Panc1 (cell line): ENCODE measurements around the gene ATXN2. TPM values are rescaled to one million over a fixed set of nuclear protein-coding genes. Genes with fewer than 3 reads are reported as not detected.

Experiments used
- ATAC-seq: fragments of 200-7000 bp; cut with Tn5 transposase; 2 replicates; pipeline ENCODE4 v1.9.1; 2020; ENCODE audit warnings: mild to moderate bottlenecking, moderate library complexity
- BruUV-seq: library from RNA; stranded (reverse); fragments of 400-500 nt; replicated peaks from 2 replicates; lab custom pipeline; 2021; lab: Mats Ljungman, UMichigan
- CTCF ChIA-PET: fragments of 300-600 bp; sonication (Branson Sonifier 250); formaldehyde crosslinking; loops from one replicate; lab custom pipeline; 2022; ENCODE audit warnings: antibody characterized with exemption; lab: Charles Lee
- POLR2A ChIA-PET: fragments of 300-600 bp; sonication (Branson Sonifier 250); formaldehyde crosslinking; loops from one replicate; lab custom pipeline; 2022; ENCODE audit warnings: antibody characterized with exemption; lab: Charles Lee
- DNase-seq: peaks from one replicate; pipeline ENCODE4 v3.0.0-alpha.2; 2010; ENCODE audit warnings: low read depth, low spot score
- H3K27ac ChIP-seq: 2 replicates; pipeline ENCODE4 v1.5.1; 2011; ENCODE audit warnings: mild to moderate bottlenecking, low read length, inconsistent platforms
- H3K27me3 ChIP-seq: fragments of 200-500 bp; sonication (Bioruptor generic); 2 replicates; pipeline ENCODE4 v1.6.0; 2014; ENCODE audit warnings: low read length, inconsistent platforms; ENCODE audit not compliant: control insufficient read depth, insufficient read depth
- H3K36me3 ChIP-seq: fragments of 200-500 bp; sonication (Bioruptor generic); 2 replicates; pipeline ENCODE4 v1.5.1; 2014; ENCODE audit warnings: inconsistent platforms, mild to moderate bottlenecking, low read length, moderate library complexity; ENCODE audit not compliant: control insufficient read depth, insufficient read depth
- H3K4me1 ChIP-seq: 2 replicates; pipeline ENCODE4 v1.5.1; 2011; ENCODE audit warnings: inconsistent platforms, mild to moderate bottlenecking, low read length, moderate library complexity; ENCODE audit not compliant: control insufficient read depth, insufficient read depth
- H3K4me3 ChIP-seq, 2 experiments: 2 replicates each; pipeline ENCODE4 v1.5.1; 2011 to 2012; ENCODE audit warnings: low read depth in 2 of 2, low read length in 2 of 2, mild to moderate bottlenecking in 2 of 2, inconsistent platforms in 1 of 2, moderate library complexity in 1 of 2
- H3K9me3 ChIP-seq: fragments of 200-500 bp; sonication (Bioruptor generic); 2 replicates; pipeline ENCODE4 v1.5.1; 2014; ENCODE audit warnings: low read depth, mild to moderate bottlenecking, inconsistent platforms, low read length, moderate library complexity; ENCODE audit not compliant: control insufficient read depth, insufficient read depth
- CTCF ChIP-seq: fragments of 450-650 bp; IDR thresholded peaks from 2 replicates; pipeline ENCODE4 v1.5.1; 2017; ENCODE audit warnings: mild to moderate bottlenecking
- POLR2AphosphoS5 ChIP-seq: IDR thresholded peaks from 2 replicates; pipeline ENCODE4 v1.6.1; 2012; ENCODE audit warnings: mild to moderate bottlenecking, low read depth, low read length, moderate library complexity
- REST ChIP-seq, 2 experiments: IDR thresholded peaks; 2 replicates each; pipeline ENCODE4 v1.6.1; 2011 to 2012; ENCODE audit warnings: low read depth in 2 of 2, control low read depth in 1 of 2, low read length in 1 of 2, mild to moderate bottlenecking in 1 of 2, moderate library complexity in 1 of 2; ENCODE audit not compliant: insufficient read depth in 1 of 2
- SIN3A ChIP-seq: IDR thresholded peaks from 2 replicates; pipeline ENCODE4 v1.6.1; 2012; ENCODE audit warnings: low read depth, mild to moderate bottlenecking, low read length, moderate library complexity, borderline replicate concordance; ENCODE audit not compliant: insufficient read depth
- TCF7L2 ChIP-seq: IDR thresholded peaks from 2 replicates; pipeline ENCODE4 v1.6.1; 2011; ENCODE audit warnings: mild to moderate bottlenecking, low read depth, low read length, inconsistent platforms
- in situ Hi-C: cut with HindIII; loops from 2 replicates; pipeline ENCODE4 v1.10.0; 2016; ENCODE audit warnings: low sequenced_read_pairs, low pct_unique_long_range_greater_than_20kb
- intact Hi-C: fragments of 100-400 bp; cut with micrococcal nuclease; formaldehyde crosslinking; loops from one replicate; pipeline ENCODE4 v1.10.0; 2022; ENCODE audit not compliant: unreplicated experiment
- total RNA-seq: library from RNA; stranded (reverse); gene quantifications from one replicate; pipeline ENCODE4 v1.2.1, GENCODE V29; 2021; ENCODE audit not compliant: unreplicated experiment

ATXN2 gene
- total RNA-seq, 1 experiment from 2014 or later, result 77.6 TPM

DNA sequence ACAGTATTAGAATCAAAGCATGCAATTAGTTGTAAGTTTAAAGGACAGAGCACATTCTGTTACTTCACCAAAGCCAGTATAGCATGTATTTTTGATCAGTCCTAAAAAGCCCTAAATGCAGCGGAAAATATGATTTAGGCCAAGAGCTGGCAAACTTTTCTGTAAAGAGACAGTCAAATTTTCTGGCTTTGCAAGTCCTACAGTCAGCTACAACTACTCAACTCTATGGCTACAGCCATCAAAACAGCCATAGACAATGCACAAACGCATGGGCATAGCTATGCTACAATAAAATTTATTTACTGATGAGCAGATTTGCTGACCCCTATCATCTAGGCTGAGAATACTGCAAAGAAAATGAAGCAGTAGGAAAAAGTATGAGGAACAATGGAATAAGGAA is 52.9 kb downstream of the ATXN2 start:
- intact Hi-C loops, result no loop called here
- CTCF ChIA-PET, result no interaction called here

GRCh38 chr12:111544032-111544431 is 55.1 kb downstream of the ATXN2 start:
- POLR2A ChIA-PET, result interaction anchor here (0.6 to 0.7 kb wide), 2 partner anchors 73 to 75 kb away, joined by 4 to 6 read pairs; no protein-coding TSS in a partner anchor

More for the DNA sequence above, 52.9 kb downstream of the ATXN2 start:
- Histone ChIP-seq H3K4me1 (no peaks in the 10 kb centered on the region), H3K27ac (no peak overlapping the region), H3K27me3 (no peaks in the 10 kb centered on the region), H3K36me3 (peaks cover 7% of the 10 kb centered on the region), H3K4me3 (no peak overlapping the region), H3K9me3 (no peaks in the 10 kb centered on the region)
- POLR2A ChIA-PET, result no interaction called here
- in situ Hi-C loops, result no loop called here
- no peak for TF ChIP-seq POLR2AphosphoS5
- no peak for TF ChIP-seq TCF7L2
- no peak for TF ChIP-seq REST (IDR thresholded peaks at IDR 0.05; ENCODE audit: insufficient read depth in 1 of 2, low read depth in 2 of 2, low read length in 1 of 2)
- TF ChIP-seq SIN3A, result no peak
- no peak for TF ChIP-seq CTCF
- DNase-seq (no peak), ATAC-seq (no peak)
- no TSS peak for BruUV-seq

More at GRCh38 chr12:111544032-111544431, 55.1 kb downstream of the ATXN2 start:
- Histone ChIP-seq H3K4me1 (no peaks in the 10 kb centered on the region), H3K4me3 (no peak overlapping the region), H3K27ac (no peak overlapping the region), H3K9me3 (no peaks in the 10 kb centered on the region), H3K27me3 (no peaks in the 10 kb centered on the region), H3K36me3 (peaks cover 7% of the 10 kb centered on the region)
- intact Hi-C loops, result no loop called here
- no peak for DNase-seq
- in situ Hi-C loops, result no loop called here
- BruUV-seq, result no TSS peak
- TF ChIP-seq CTCF, result no peak
- TF ChIP-seq SIN3A, result no peak
- TF ChIP-seq POLR2AphosphoS5, result no peak
- TF ChIP-seq REST (IDR thresholded peaks at IDR 0.05; ENCODE audit: insufficient read depth in 1 of 2, low read depth in 2 of 2, low read length in 1 of 2), result no peak
- no peak for TF ChIP-seq TCF7L2
- CTCF ChIA-PET, result no interaction called here
- ATAC-seq, result no peak
